Colonic mucosa (tissue), 4 donors: ENCODE results near the gene CRACR2B. TPM values are rescaled to one million over a fixed set of nuclear protein-coding genes. Genes with fewer than 3 reads are reported as not detected.

Experiments
- DNase-seq: peaks from one replicate; pipeline ENCODE4 v3.0.0-alpha.2; 2020
- H3K27ac ChIP-seq: fragments of 200-600 bp; one replicate; pipeline ENCODE4 v1.8.0; 2021
- H3K27me3 ChIP-seq: fragments of 200-600 bp; one replicate; pipeline ENCODE4 v1.8.0; 2021
- H3K36me3 ChIP-seq: fragments of 200-600 bp; one replicate; pipeline ENCODE4 v1.8.0; 2021
- H3K4me1 ChIP-seq: fragments of 200-600 bp; one replicate; pipeline ENCODE4 v1.8.0; 2021; ENCODE audit warnings: mild to moderate bottlenecking
- H3K4me3 ChIP-seq: fragments of 200-600 bp; one replicate; pipeline ENCODE4 v1.8.0; 2021
- H3K9ac ChIP-seq, 2 donors: one replicate each; pipeline ENCODE4 v1.7.0; 2013; ENCODE audit warnings: control low read depth in 2 of 2, low read depth in 2 of 2, low read length in 2 of 2
- H3K9me3 ChIP-seq: fragments of 200-600 bp; one replicate; pipeline ENCODE4 v1.8.0; 2021
- intact Hi-C: fragments of 100-400 bp; cut with DNase I; formaldehyde crosslinking; loops from one replicate; pipeline ENCODE4 v1.14.1; 2022
- total RNA-seq, 2 donors: library from RNA; stranded (reverse); fragmentation: NEBNext Ultra II Directional in 1 of 2; extraction: Animal tissue kit (Norgen Biotek cat#: 25700) in 1 of 2; gene quantifications; one replicate each; pipeline ENCODE4 v1.2.1, GENCODE V29; 2021
- TF ChIP-seq, protein P1 (sequence below): fragments of 200-600 bp; IDR thresholded peaks from one replicate; pipeline ENCODE4 v1.8.0; 2022; ENCODE audit warnings: antibody characterized with exemption, mild to moderate bottlenecking
- donor health status: healthy.
- donor health status: DM: no; HTN: no; CAD: no.
- donor health status: DM: no; HTN: no; CAD: no.

Gene CRACR2B
- total RNA-seq, 2 donors from 2014 or later: 97.3 to 108 TPM

DNA sequence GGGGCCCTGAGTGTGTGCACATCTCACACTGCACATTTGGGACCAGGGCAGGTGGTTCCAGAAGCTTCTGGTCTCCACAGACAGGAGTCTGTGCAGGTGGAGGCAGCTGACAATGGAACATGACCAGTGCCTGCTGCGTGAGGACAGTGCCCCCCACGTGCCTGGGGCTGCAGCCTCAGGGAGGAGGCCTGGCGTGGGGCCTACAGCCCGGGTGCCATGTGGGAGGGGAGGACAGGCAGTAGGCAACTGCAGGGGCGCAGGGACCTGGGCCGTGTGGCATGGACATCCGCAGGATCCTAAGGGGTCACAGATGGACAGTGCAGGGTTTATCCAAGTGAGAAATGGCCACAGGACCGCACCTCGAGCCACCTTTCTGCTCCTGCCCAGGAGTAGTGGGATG lies 43.8 kb downstream of the CRACR2B start:
- no peaks in the 10 kb centered on the region for H3K36me3 ChIP-seq
- no peak overlapping the region for H3K27ac ChIP-seq
- H3K27me3 ChIP-seq: no peaks in the 10 kb centered on the region
- no peak for DNase-seq
- no peak overlapping the region for H3K9ac ChIP-seq
- H3K4me1 ChIP-seq: no peaks in the 10 kb centered on the region
- H3K9me3 ChIP-seq: no peaks in the 10 kb centered on the region
- intact Hi-C loops: no loop called here
- TF ChIP-seq, protein P1, sequence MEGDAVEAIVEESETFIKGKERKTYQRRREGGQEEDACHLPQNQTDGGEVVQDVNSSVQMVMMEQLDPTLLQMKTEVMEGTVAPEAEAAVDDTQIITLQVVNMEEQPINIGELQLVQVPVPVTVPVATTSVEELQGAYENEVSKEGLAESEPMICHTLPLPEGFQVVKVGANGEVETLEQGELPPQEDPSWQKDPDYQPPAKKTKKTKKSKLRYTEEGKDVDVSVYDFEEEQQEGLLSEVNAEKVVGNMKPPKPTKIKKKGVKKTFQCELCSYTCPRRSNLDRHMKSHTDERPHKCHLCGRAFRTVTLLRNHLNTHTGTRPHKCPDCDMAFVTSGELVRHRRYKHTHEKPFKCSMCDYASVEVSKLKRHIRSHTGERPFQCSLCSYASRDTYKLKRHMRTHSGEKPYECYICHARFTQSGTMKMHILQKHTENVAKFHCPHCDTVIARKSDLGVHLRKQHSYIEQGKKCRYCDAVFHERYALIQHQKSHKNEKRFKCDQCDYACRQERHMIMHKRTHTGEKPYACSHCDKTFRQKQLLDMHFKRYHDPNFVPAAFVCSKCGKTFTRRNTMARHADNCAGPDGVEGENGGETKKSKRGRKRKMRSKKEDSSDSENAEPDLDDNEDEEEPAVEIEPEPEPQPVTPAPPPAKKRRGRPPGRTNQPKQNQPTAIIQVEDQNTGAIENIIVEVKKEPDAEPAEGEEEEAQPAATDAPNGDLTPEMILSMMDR: no peak
- no peak overlapping the region for H3K4me3 ChIP-seq

DNA sequence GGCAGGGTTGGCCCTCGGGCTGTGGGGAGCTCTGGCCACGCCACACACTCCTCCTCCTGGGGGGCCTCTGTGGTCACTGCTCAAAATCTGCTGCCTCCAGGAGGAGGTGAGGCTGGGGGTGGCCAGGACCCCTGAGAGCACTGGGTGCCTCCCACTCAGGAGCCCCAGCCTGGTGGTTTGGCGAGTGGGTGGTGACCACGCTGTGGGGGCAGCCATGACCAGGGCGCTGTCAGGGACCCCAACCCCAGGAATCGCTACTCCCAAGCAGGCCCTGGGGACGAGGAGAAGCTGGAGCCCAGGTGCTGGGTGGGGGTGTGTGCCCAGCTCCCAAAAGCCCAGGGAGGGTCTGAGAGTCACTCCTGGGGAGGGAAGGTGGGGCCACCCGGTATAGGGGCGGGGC lies 45.1 kb downstream of the CRACR2B start:
- TF ChIP-seq, protein P1: no peak
- H3K9ac ChIP-seq: no peak overlapping the region
- DNase-seq: no peak
- no peak overlapping the region for H3K4me3 ChIP-seq
- H3K4me1 ChIP-seq: no peaks in the 10 kb centered on the region
- no peak overlapping the region for H3K27ac ChIP-seq
- no peaks in the 10 kb centered on the region for H3K36me3 ChIP-seq
- intact Hi-C loops: no loop called here
- no peaks in the 10 kb centered on the region for H3K9me3 ChIP-seq
- no peaks in the 10 kb centered on the region for H3K27me3 ChIP-seq

DNA sequence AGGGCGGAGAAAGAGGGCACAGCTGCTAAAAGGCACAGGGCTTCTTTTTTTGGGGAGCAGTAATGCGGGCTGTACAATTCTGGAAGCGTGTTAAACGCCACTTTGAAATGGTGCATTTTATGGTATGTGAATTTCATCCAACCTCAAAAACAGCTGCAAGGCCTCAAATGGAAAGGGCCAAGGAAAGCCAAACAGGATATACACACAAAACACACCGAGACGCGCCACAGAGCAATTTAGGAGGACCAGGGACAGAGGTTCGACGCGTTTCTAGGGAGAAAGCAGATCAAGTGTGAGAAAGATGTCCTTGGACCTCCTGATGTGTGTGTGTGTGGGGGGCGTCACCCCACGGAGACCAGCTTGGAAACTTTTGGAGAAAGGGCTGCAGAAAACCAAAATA lies 46.0 kb downstream of the CRACR2B start:
- Histone ChIP-seq H3K27ac (no peak overlapping the region), H3K4me1 (no peaks in the 10 kb centered on the region), H3K27me3 (no peaks in the 10 kb centered on the region), H3K9me3 (no peaks in the 10 kb centered on the region), H3K4me3 (no peak overlapping the region), H3K9ac (no peak overlapping the region), H3K36me3 (no peaks in the 10 kb centered on the region)
- TF ChIP-seq, protein P1: no peak
- intact Hi-C loops: no loop called here
- DNase-seq: no peak

DNA sequence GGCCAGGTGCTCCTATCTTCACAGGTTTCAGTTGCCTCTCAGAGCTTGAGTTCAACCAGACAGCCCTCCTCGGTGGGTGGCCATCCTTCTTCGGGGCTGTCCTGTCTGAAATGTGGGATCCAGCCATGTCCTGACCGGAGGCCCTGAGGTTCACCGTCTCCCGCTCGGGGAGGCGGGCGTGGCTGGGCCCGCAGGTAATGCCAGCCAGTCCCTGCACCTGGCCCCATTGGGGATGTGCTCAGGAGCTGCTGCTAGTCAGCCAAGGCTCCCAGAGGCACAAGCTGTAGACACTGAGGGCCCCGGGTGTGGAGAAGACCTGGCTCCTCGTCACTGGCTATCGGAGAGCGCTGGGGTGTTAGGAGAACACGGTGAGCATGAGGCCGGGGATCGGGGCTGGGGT lies 47.5 kb downstream of the CRACR2B start:
- Histone ChIP-seq H3K9ac (no peak overlapping the region), H3K9me3 (no peaks in the 10 kb centered on the region), H3K4me3 (no peak overlapping the region), H3K27ac (no peak overlapping the region), H3K4me1 (no peaks in the 10 kb centered on the region), H3K27me3 (no peaks in the 10 kb centered on the region), H3K36me3 (no peaks in the 10 kb centered on the region)
- no peak for DNase-seq
- intact Hi-C loops: no loop called here
- TF ChIP-seq, protein P1: no peak

DNA sequence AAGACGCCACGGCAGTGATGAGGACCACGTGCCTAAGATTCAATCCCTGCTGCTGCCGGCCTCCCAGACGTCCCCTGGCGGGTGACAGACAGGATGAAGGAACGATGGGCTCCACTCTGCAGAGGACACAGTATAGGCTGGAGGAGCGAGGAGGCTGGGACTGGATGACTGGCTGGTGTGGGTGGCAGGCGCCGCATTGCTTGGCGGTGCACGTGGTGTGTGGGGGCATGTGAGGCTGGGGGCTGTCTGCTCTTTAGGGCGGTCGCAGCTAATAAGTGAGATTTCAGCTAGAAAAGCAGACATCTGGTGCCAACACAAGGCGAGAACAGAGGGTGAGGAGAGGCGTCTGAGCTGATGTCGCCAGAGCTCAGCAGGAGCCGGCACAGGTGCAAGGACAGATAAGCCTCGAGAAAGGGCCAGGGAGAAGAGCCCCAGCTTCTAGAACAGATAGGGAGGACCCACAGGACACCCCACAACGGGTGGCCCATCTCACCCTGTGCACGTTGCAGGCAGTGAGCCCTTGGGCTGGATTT lies 48.1 kb downstream of the CRACR2B start:
- H3K4me3 ChIP-seq: no peak overlapping the region
- intact Hi-C loops: no loop called here
- no peaks in the 10 kb centered on the region for H3K4me1 ChIP-seq
- H3K36me3 ChIP-seq: no peaks in the 10 kb centered on the region
- H3K9ac ChIP-seq: no peak overlapping the region
- TF ChIP-seq, protein P1: no peak
- H3K9me3 ChIP-seq: no peaks in the 10 kb centered on the region
- H3K27me3 ChIP-seq: no peaks in the 10 kb centered on the region
- no peak overlapping the region for H3K27ac ChIP-seq
- DNase-seq: no peak

DNA sequence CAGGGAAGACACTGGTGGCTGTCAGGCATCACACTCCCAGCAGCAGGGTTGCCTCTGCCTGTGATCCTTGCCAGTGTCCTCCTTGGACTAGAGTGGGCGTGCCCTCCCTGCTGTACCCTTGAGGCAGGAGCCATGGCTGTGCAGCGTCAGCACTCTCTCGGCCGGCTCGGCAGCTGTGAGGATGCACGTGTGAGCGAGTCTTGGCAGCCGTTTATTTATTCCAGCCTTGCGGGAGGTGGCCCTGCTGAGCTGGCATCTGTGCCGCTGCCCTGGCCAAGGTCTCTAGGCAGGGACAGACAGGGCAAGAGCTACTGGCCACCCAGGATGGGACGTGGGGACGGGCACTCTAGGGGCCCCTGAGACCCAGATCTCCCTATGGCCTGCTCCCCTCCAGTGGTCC lies 48.8 kb downstream of the CRACR2B start:
- no peak for DNase-seq
- Histone ChIP-seq H3K9ac (no peak overlapping the region), H3K4me1 (no peaks in the 10 kb centered on the region), H3K27ac (no peak overlapping the region), H3K27me3 (no peaks in the 10 kb centered on the region), H3K9me3 (no peaks in the 10 kb centered on the region), H3K4me3 (no peak overlapping the region), H3K36me3 (no peaks in the 10 kb centered on the region)
- intact Hi-C loops: no loop called here
- TF ChIP-seq, protein P1: no peak
